Measurements from ENCODE around the gene SLTM. TPM values are rescaled to one million over a fixed set of nuclear protein-coding genes. Genes with fewer than 3 reads are reported as not detected.
"Not testable (repeated sequence)": the region's sequence is repeated elsewhere in the genome, so short reads cannot be mapped to it uniquely, and the experiment has no call there.

Gene SLTM
- total RNA-seq, 1 donor from 2014 or later: 102 TPM

GRCh38 chr15:58870451-58870850 is 63.0 kb downstream of the SLTM start:
- Histone ChIP-seq H3K4me3 (ENCODE audit: low read depth, low read length) (no peak overlapping the region), H3K27me3 (ENCODE audit: control insufficient read depth, insufficient read depth, low read length) (no peaks in the 10 kb centered on the region), H3K36me3 (ENCODE audit: control insufficient read depth, insufficient read depth, low read length) (no peaks in the 10 kb centered on the region)
- peak; percentile 13 for DNase-seq (ENCODE audit: low read depth)
- TF ChIP-seq CTCF (IDR thresholded peaks at IDR 0.05; ENCODE audit: insufficient read depth, low read length, severe bottlenecking): no peak
- FAIRE-seq: no peak

GRCh38 chr15:58867926-58868325 is 65.6 kb downstream of the SLTM start:
- Histone ChIP-seq H3K27me3 (ENCODE audit: control insufficient read depth, insufficient read depth, low read length) (no peaks in the 10 kb centered on the region), H3K36me3 (ENCODE audit: control insufficient read depth, insufficient read depth, low read length) (no peaks in the 10 kb centered on the region), H3K4me3 (ENCODE audit: low read depth, low read length) (no peak overlapping the region)
- no peak for DNase-seq (ENCODE audit: low read depth)
- no peak for TF ChIP-seq CTCF (IDR thresholded peaks at IDR 0.05; ENCODE audit: insufficient read depth, low read length, severe bottlenecking)
- FAIRE-seq: no peak

GRCh38 chr15:58865425-58865880 is 68.0 kb downstream of the SLTM start:
- Histone ChIP-seq H3K4me3 (ENCODE audit: low read depth, low read length) (no peak overlapping the region), H3K27me3 (ENCODE audit: control insufficient read depth, insufficient read depth, low read length) (no peaks in the 10 kb centered on the region), H3K36me3 (ENCODE audit: control insufficient read depth, insufficient read depth, low read length) (no peaks in the 10 kb centered on the region)
- TF ChIP-seq CTCF (IDR thresholded peaks at IDR 0.05; ENCODE audit: insufficient read depth, low read length, severe bottlenecking): no peak
- DNase-seq (ENCODE audit: low read depth) (no peak), FAIRE-seq (no peak)

- DNase-seq (ENCODE audit: low read depth) (no peak), FAIRE-seq (no peak)
- Histone ChIP-seq H3K27me3 (ENCODE audit: control insufficient read depth, insufficient read depth, low read length) (no peaks in the 10 kb centered on the region), H3K36me3 (ENCODE audit: control insufficient read depth, insufficient read depth, low read length) (no peaks in the 10 kb centered on the region), H3K4me3 (ENCODE audit: low read depth, low read length) (no peak overlapping the region)
- no peak for TF ChIP-seq CTCF (IDR thresholded peaks at IDR 0.05; ENCODE audit: insufficient read depth, low read length, severe bottlenecking)
Observed at GRCh38 chr15:58864602-58865424, 68.7 kb downstream of the SLTM start.

- TF ChIP-seq CTCF (IDR thresholded peaks at IDR 0.05; ENCODE audit: insufficient read depth, low read length, severe bottlenecking): no peak
- Histone ChIP-seq H3K4me3 (ENCODE audit: low read depth, low read length) (no peak overlapping the region), H3K27me3 (ENCODE audit: control insufficient read depth, insufficient read depth, low read length) (no peaks in the 10 kb centered on the region), H3K36me3 (ENCODE audit: control insufficient read depth, insufficient read depth, low read length) (no peaks in the 10 kb centered on the region)
- FAIRE-seq (no peak), DNase-seq (ENCODE audit: low read depth) (no peak)
Observed at GRCh38 chr15:58862326-58862725, 71.2 kb downstream of the SLTM start.

- DNase-seq (ENCODE audit: low read depth): not testable (repeated sequence)
Observed at GRCh38 chr15:58856621-58857020, 76.9 kb downstream of the SLTM start.

More at GRCh38 chr15:58856621-58857020, 76.9 kb downstream of the SLTM start:
- H3K36me3 ChIP-seq (ENCODE audit: control insufficient read depth, insufficient read depth, low read length); H3K27me3 ChIP-seq (ENCODE audit: control insufficient read depth, insufficient read depth, low read length); H3K4me3 ChIP-seq (ENCODE audit: low read depth, low read length); FAIRE-seq: not testable (repeated sequence)
